Activated CD4-positive, CD25-positive, alpha-beta regulatory T cell (primary cell): ENCODE measurements around the gene ITGA4.
"Not testable (repeated sequence)": the region's sequence is repeated elsewhere in the genome, so short reads cannot be mapped to it uniquely, and the experiment has no call there.

Source experiments
- DNase-seq, 4 experiments: peaks; one replicate each; lab custom pipeline; 2025; lab: John Stamatoyannopoulos, UW

Gene ITGA4

GRCh38 chr2:181457121-181457740, at the start of gene ITGA4:
ITGA4 (plus strand) TSS chr2:181457386; CDS start chr2:181457655, 269 bp downstream.
- peak; percentile 59 to 82 (median 68) for DNase-seq

GRCh38 chr2:181408861-181409260, 48.3 kb upstream of the ITGA4 start:
- no peak for DNase-seq

- DNase-seq, result no peak
Measured at GRCh38 chr2:181411105-181411849, 45.9 kb upstream of the ITGA4 start.

- no peak for DNase-seq
Measured at GRCh38 chr2:181419129-181419855, 37.9 kb upstream of the ITGA4 start.

GRCh38 chr2:181420259-181421130, 36.7 kb upstream of the ITGA4 start:
- no peak for DNase-seq

GRCh38 chr2:181421131-181421458, 36.1 kb upstream of the ITGA4 start:
- no peak for DNase-seq

- no peak for DNase-seq
Measured at GRCh38 chr2:181421464-181421863, 35.7 kb upstream of the ITGA4 start.

- DNase-seq, result no peak
Measured at GRCh38 chr2:181426672-181427071, 30.5 kb upstream of the ITGA4 start.

- no peak for DNase-seq
Measured at GRCh38 chr2:181430406-181431118, 26.6 kb upstream of the ITGA4 start.

GRCh38 chr2:181431674-181432073, 25.5 kb upstream of the ITGA4 start:
- no peak for DNase-seq

- DNase-seq, result no peak
Measured at GRCh38 chr2:181438261-181438660, 18.9 kb upstream of the ITGA4 start.

- DNase-seq, result no peak
Measured at GRCh38 chr2:181440344-181440743, 16.8 kb upstream of the ITGA4 start.

- DNase-seq, result no peak
Measured at GRCh38 chr2:181440919-181441318, 16.3 kb upstream of the ITGA4 start.

GRCh38 chr2:181441670-181442069, 15.5 kb upstream of the ITGA4 start:
- DNase-seq, result no peak

GRCh38 chr2:181444654-181445053, 12.5 kb upstream of the ITGA4 start:
- no peak for DNase-seq

GRCh38 chr2:181446985-181447384, 10.2 kb upstream of the ITGA4 start:
- no peak for DNase-seq

- DNase-seq, result not testable (repeated sequence)
Measured at GRCh38 chr2:181449278-181449677, 7.9 kb upstream of the ITGA4 start.

GRCh38 chr2:181454686-181455450, 2.3 kb upstream of the ITGA4 start:
- DNase-seq, result no peak

GRCh38 chr2:181456660-181457120, 496 bp upstream of the ITGA4 start:
- DNase-seq, result peak; percentile 9 to 55 (median 22)

- DNase-seq, result peak; percentile 18 to 36 (median 24)
Measured at GRCh38 chr2:181457741-181458425, 697 bp downstream of the ITGA4 start.
